Suprapubic skin (tissue), 4 donors: ENCODE data around the gene GLRX2. TPM values are rescaled to one million over a fixed set of nuclear protein-coding genes. Genes with fewer than 3 reads are reported as not detected.

ENCODE experiments used
- DNase-seq, 2 donors: peaks; one replicate each; pipeline ENCODE4 v3.0.0-alpha.2; 2019; ENCODE audit warnings: low spot score in 2 of 2
- H3K27ac ChIP-seq: fragments of 200-600 bp; sonication (generic); one replicate; pipeline ENCODE4 v1.5.1; 2019
- H3K27me3 ChIP-seq: fragments of 200-600 bp; sonication (generic); one replicate; pipeline ENCODE4 v1.5.1; 2019
- H3K36me3 ChIP-seq: fragments of 200-600 bp; sonication (generic); one replicate; pipeline ENCODE4 v1.5.1; 2019
- H3K4me1 ChIP-seq: fragments of 200-600 bp; sonication (generic); one replicate; pipeline ENCODE4 v1.5.1; 2019
- H3K4me3 ChIP-seq: fragments of 200-600 bp; sonication (generic); one replicate; pipeline ENCODE4 v1.5.1; 2019; ENCODE audit warnings: mild to moderate bottlenecking
- H3K9me3 ChIP-seq: fragments of 200-600 bp; sonication (generic); one replicate; pipeline ENCODE4 v1.5.1; 2019
- CTCF ChIP-seq, 2 donors: fragments of 200-600 bp in 1 of 2; fragments of 450-650 bp in 1 of 2; sonication (generic) in 1 of 2; IDR thresholded peaks; one replicate each; pipeline ENCODE4 v1.5.1; 2016 to 2019; ENCODE audit warnings: antibody characterized with exemption in 2 of 2, mild to moderate bottlenecking in 1 of 2, moderate library complexity in 1 of 2
- EP300 ChIP-seq: sonication (generic); formaldehyde crosslinking; IDR thresholded peaks from one replicate; pipeline ENCODE4 v1.6.1; 2017; ENCODE audit warnings: antibody characterized with exemption
- POLR2A ChIP-seq, 2 donors: fragments of 450-650 bp; IDR thresholded peaks; one replicate each; pipeline ENCODE4 v1.6.1; 2017; ENCODE audit warnings: antibody characterized with exemption in 2 of 2, mild to moderate bottlenecking in 2 of 2, moderate library complexity in 2 of 2
- POLR2AphosphoS5 ChIP-seq, 3 donors: sonication (generic); formaldehyde crosslinking; IDR thresholded peaks; one replicate each; pipeline ENCODE4 v1.6.1; 2017; ENCODE audit warnings: antibody characterized with exemption in 3 of 3
- WGBS: methylation state at CpG from one replicate; pipeline ENCODE4 v1.1.5; 2018; 5-methylcytosine and 5-hydroxymethylcytosine counted together
- total RNA-seq, 4 donors: library from RNA; depleted of rRNA; stranded (reverse); fragments of >200 nt; gene quantifications; one replicate each; pipeline ENCODE4 v1.1.0, GENCODE V29; 2016

The GLRX2 gene
- total RNA-seq, 4 donors from 2014 or later = 4.7 to 11.1 (median 5.6) TPM

GRCh38 chr1:193103759-193104501 is 1.3 kb downstream of the GLRX2 start:
- WGBS = 26% methylated on average over 9 of the region's 9 CpGs
- peak overlapping the region; percentile 98 for H3K27ac ChIP-seq
- TF ChIP-seq EP300 (no peak), POLR2AphosphoS5 (IDR thresholded peaks at IDR 0.05) (no peak), POLR2A (IDR thresholded peaks at IDR 0.05) (no peak), CTCF (IDR thresholded peaks at IDR 0.05) (no peak)
- H3K27me3 ChIP-seq = no peaks in the 10 kb centered on the region
- peaks cover 22% of the 10 kb centered on the region for H3K4me1 ChIP-seq
- H3K4me3 ChIP-seq = peak overlapping the region; percentile 89
- peaks cover 13% of the 10 kb centered on the region for H3K36me3 ChIP-seq
- H3K9me3 ChIP-seq = no peaks in the 10 kb centered on the region
- no peak for DNase-seq

GRCh38 chr1:193102662-193103061 is 2.6 kb downstream of the GLRX2 start:
- H3K27me3 ChIP-seq = no peaks in the 10 kb centered on the region
- H3K4me3 ChIP-seq = no peak overlapping the region
- H3K27ac ChIP-seq = no peak overlapping the region
- peaks cover 22% of the 10 kb centered on the region for H3K4me1 ChIP-seq
- no peaks in the 10 kb centered on the region for H3K9me3 ChIP-seq
- H3K36me3 ChIP-seq = peaks cover 24% of the 10 kb centered on the region
- TF ChIP-seq EP300 = no peak
- TF ChIP-seq POLR2A (IDR thresholded peaks at IDR 0.05) = no peak
- TF ChIP-seq POLR2AphosphoS5 (IDR thresholded peaks at IDR 0.05) = no peak
- TF ChIP-seq CTCF (IDR thresholded peaks at IDR 0.05) = no peak
- WGBS = 91% methylated on average over 5 of the region's 5 CpGs
- DNase-seq = no peak

GRCh38 chr1:193094112-193094511 is 11.1 kb downstream of the GLRX2 start:
- Histone ChIP-seq H3K27me3 (no peaks in the 10 kb centered on the region), H3K4me3 (no peak overlapping the region), H3K27ac (no peak overlapping the region), H3K9me3 (no peaks in the 10 kb centered on the region), H3K4me1 (no peaks in the 10 kb centered on the region), H3K36me3 (peaks cover 73% of the 10 kb centered on the region)
- 94% methylated on average over 11 of the region's 11 CpGs for WGBS
- TF ChIP-seq POLR2AphosphoS5 (IDR thresholded peaks at IDR 0.05) (no peak), CTCF (IDR thresholded peaks at IDR 0.05) (no peak), POLR2A (IDR thresholded peaks at IDR 0.05) (no peak), EP300 (no peak)
- no peak for DNase-seq

- Histone ChIP-seq H3K27me3 (no peaks in the 10 kb centered on the region), H3K27ac (no peak overlapping the region), H3K36me3 (peaks cover 42% of the 10 kb centered on the region), H3K9me3 (no peaks in the 10 kb centered on the region), H3K4me3 (no peak overlapping the region), H3K4me1 (no peaks in the 10 kb centered on the region)
- TF ChIP-seq POLR2A (IDR thresholded peaks at IDR 0.05) = no peak
- no peak for TF ChIP-seq CTCF (IDR thresholded peaks at IDR 0.05)
- TF ChIP-seq EP300 = no peak
- TF ChIP-seq POLR2AphosphoS5 (IDR thresholded peaks at IDR 0.05) = no peak
- WGBS = 51% methylated on average over 1 of the region's 1 CpG
- DNase-seq = no peak
Observed at GRCh38 chr1:193090865-193091264, 14.3 kb downstream of the GLRX2 start.

- TF ChIP-seq POLR2A (IDR thresholded peaks at IDR 0.05) = no peak
- no peak for TF ChIP-seq CTCF (IDR thresholded peaks at IDR 0.05)
- TF ChIP-seq POLR2AphosphoS5 (IDR thresholded peaks at IDR 0.05) = no peak
- TF ChIP-seq EP300 = no peak
- DNase-seq = no peak
- Histone ChIP-seq H3K27ac (no peak overlapping the region), H3K27me3 (no peaks in the 10 kb centered on the region), H3K4me1 (no peaks in the 10 kb centered on the region), H3K4me3 (no peak overlapping the region), H3K36me3 (peaks cover 33% of the 10 kb centered on the region), H3K9me3 (no peaks in the 10 kb centered on the region)
- 54% methylated on average over 3 of the region's 3 CpGs for WGBS
Observed at GRCh38 chr1:193087893-193088292, 17.3 kb downstream of the GLRX2 start.
